Left renal cortex interstitium (tissue), 4 donors: ENCODE measurements around the gene ANO7. TPM values are rescaled to one million over a fixed set of nuclear protein-coding genes. Genes with fewer than 3 reads are reported as not detected.

Experiments
- DNase-seq, 4 donors: peaks; one replicate each; pipeline ENCODE4 v3.0.0-alpha.2; 2013; ENCODE audit warnings: low read depth in 4 of 4, low spot score in 2 of 4, missing footprints in 1 of 4
- polyA plus RNA-seq, 4 donors: library from polyadenylated mRNA; unstranded; fragments of 120-200 nt; gene quantifications; one replicate each; pipeline ENCODE4 v1.2.1, GENCODE V29; 2013; ENCODE audit not compliant: insufficient read length in 4 of 4

Gene ANO7
- polyA plus RNA-seq, 4 donors = 1.3 to 3.4 (median 1.9) TPM

DNA sequence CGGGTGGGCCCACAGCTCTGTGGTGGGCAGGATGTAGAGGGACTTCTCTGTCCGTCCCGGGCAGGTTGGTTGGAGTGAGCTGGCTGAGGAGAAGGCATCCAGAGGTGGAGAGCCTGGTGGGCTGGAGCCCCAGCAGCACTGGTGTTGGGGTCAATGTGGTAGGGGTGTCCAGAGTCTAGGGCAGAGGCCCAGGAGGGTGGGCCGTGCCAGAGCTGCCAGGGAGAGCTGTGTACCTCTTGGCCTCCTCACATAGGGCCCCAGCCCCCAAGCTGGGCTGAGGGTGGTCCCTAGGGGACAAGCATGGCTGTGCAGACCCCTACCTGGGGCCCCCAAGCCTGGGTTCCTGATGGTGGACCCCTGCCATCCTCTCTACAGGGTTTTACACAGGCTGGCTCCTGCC is 16.0 kb downstream of the ANO7 start:
- no peak for DNase-seq

GRCh38 chr2:241205086-241205485 is 16.6 kb downstream of the ANO7 start:
- no peak for DNase-seq

DNA sequence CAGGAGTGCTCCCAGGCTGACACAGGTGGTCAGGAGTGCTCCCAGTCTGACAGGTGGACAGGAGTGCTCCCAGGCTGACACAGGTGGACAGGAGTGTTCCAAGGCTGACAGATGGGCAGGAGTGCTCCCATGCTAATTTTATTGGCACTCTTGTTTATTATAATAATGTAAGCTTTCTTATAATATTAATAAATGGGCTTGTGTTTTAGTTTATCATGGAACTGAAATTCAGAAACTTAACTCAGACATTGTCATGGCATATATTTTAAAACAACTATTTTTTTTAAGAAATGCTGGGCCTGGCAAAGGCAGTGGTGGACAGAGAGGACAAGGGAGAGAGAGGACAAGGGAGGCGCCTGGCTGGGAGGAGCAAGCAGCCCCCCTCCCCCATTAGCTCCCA is 18.7 kb downstream of the ANO7 start:
- DNase-seq = no peak

DNA sequence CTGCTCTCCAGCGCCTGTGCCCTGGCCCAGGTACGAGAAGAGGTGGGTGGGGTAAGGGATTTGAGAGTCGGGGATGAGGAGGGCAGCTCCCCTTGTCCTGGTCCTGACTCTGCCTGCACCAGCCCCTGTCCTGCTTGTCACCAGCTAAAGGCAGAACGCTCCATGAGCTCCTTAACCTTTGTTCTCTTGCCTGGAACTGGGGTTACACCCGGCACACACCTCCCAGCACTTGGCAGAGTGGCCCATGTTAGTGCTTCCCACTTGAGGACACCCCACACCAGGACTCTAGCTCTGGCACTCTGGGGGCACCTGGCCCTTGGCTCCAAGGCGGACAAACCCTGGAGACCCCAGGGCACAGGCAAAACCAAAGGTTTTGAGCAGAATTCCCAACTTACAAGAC is 19.2 kb downstream of the ANO7 start:
- no peak for DNase-seq

DNA sequence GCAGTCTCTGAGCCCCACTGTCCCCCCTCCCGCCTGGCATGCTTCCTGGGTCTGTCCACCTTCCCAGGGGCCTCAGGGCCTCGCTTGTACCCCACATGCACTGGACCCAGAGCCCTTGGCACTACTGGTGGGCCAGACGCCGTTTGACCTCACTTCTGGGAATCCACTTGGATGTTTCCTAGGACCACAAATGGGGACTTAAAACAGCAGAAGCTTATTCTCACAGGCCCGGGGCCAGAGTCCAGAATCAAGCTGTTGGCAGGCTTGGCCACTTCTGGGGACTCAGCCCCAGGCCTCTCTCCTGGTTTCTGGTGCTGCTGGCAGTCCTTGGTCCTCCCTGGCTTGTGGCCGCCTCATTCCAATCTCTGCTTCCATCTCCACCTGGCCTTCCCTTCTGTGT is 19.6 kb downstream of the ANO7 start:
- no peak for DNase-seq

DNA sequence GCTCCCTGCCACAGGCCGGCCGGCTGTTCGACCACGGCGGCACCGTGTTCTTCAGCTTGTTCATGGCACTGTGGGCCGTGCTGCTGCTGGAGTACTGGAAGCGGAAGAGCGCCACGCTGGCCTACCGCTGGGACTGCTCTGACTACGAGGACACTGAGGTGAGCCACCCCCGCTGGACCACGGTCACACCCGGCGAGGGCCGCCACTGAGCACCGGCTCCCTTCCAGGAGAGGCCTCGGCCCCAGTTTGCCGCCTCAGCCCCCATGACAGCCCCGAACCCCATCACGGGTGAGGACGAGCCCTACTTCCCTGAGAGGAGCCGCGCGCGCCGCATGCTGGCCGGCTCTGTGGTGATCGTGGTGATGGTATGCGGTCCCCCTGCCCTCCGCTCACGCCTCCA is 20.8 kb downstream of the ANO7 start:
- DNase-seq = no peak

- no peak for DNase-seq
These were observed 22.8 kb downstream of the ANO7 start for GRCh38 chr2:241211276-241211675.

DNA sequence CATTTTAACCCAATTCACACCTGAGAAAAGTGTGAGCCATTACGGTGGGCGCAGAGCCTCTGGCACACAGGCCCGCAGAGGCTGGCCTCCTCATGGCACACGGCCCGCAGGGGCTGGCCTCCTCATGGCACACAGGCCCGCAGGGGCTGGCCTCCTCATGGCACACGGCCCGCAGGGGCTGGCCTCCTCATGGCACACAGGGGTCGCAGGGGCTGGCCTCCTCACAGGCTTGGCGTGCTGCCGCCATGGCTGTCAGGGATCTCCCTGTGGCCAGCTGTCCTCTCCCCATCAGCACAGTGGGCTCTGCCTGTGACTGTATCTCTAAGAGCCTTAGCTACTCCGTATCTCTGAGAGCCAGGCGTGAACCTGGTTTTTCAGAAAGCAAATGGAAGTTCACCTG is 24.6 kb downstream of the ANO7 start:
- DNase-seq = no peak

DNA sequence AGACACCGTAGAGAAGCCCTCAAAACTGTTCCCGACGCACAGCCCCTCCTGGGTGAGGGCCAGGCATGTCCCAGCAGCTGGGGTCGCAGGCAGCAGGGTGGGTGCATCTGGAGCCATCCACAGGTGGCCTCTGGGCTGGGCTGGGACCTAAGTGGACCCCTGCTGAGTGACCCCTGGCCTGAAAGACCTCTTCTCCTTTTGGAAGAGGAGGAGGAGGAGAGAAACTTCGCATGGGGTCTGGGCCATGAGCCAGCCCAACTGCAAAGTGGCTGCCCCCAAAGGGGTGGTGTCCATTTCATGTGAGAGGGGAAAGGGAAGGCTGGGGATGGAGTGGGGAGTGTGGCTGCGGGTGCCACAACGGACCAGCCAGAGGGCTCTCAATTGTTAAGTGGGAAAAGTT is 25.1 kb downstream of the ANO7 start:
- no peak for DNase-seq

GRCh38 chr2:241214209-241214608 is 25.7 kb downstream of the ANO7 start:
- DNase-seq = no peak

- no peak for DNase-seq
These were observed 26.3 kb downstream of the ANO7 start for GRCh38 chr2:241214766-241215165.

DNA sequence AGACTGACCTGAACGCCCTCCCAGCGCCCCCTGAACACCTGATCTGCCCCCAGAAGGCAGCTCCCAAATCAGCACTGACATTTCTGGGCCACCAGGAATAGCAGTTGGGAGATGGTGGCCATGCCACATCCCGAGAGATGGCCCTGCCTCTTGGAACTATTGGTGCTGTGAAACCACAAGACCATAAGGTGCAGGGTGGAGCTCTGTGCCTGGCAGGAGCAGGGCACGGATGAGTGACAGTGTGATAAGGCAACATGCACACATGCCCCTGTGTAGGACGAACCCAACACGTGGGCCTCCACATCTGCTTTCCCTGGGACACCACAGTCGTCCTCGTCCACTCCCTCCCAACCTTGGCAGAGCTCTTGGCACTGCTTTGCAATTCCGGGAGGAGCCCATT is 26.9 kb downstream of the ANO7 start:
- no peak for DNase-seq

- DNase-seq = no peak
These were observed 27.8 kb downstream of the ANO7 start for GRCh38 chr2:241216211-241216761.

DNA sequence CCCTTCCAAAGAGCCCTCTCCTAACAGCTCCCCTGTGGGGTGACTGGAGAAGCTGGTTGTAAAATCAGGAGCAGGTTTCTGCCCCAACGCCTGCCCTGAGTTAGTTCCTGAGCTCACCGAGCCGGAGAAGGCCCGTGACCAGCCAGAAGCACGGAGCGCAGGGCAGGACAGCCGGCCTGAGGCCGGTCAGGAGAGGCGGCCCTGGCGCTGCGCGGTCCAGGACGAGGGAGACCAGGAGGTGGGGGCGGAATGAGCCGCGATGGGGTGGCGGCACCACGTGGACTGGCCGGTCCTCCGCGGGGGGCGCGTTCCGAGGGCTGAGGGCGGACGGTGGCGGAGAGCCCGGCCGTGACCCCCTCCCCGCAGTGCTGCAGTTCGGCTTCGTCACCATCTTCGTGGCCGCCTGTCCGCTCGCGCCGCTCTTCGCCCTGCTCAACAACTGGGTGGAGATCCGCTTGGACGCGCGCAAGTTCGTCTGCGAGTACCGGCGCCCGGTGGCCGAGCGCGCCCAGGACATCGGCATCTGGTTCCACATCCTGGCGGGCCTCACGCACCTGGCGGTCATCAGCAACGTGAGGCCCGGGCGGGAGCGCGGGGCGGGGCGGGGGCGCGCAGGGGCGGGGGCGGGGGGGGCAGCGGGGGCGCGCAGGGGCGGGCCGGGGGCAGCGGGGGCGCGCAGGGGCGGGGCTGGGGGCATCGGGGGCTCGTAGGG is 29.0 kb downstream of the ANO7 start:
- peak in 3 of 4 donors; percentile 41 to 55 (median 53) for DNase-seq

DNA sequence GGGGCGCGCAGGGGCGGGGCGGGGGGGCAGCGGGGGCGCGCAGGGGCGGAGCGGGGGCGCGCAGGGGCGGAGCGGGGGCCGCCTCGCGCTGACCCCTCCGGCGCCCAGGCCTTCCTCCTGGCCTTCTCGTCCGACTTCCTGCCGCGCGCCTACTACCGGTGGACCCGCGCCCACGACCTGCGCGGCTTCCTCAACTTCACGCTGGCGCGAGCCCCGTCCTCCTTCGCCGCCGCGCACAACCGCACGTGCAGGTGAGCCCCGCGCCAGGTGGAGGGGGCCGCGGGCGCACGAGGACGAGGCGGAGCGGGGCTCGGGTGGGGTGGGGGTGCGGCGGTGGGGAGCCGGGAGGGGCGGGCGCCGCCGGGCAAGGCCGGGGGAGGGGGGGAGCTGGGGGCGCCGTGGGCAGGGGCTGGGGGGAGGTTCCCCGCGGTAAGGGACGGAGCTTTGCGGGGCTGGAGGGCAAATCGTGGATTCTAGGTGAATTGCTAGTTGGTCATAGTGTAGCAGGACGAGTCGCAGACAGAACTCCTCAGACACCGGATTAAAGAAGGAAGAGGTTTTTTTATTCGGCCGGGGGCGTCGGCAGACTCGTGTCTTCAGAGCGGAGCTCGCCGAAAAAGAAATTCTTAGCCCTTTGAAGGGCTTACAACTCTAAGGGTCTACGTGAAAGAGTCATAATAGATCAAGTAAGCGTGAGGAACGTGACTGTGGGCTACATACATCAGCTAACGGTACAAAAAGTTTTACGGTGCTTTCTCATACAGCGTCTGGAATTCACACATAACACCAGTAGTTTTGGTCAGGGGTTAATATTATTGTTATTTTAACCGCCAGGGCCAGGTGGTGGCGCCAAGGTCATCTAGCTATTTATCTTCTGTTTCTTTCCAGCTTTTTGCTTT is 29.9 kb downstream of the ANO7 start:
- peak in 1 of 4 donors; percentile 7 for DNase-seq

GRCh38 chr2:241219030-241219382 is 30.5 kb downstream of the ANO7 start:
- no peak for DNase-seq

DNA sequence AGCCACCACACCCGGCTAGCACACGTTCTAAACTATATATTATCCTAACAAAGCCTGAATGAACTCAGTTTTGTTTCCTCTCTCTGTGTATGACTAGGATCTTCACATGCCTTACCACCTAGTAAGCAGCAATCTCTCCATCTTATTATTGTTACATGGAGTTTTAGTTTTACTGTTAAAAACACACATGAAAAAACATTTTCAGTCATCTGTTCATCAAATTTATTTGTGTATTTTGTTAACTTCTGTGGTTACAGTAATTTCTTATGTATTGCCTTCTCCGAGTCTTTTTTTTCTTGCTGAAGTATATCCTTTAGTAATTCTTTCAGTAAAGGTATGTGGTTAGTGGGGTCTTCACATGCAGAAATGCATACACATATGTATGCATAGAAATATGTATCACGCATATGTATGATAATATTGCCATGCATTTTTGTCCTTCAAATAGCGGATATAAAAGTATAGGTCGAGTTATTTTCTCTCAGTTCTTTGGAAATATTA is 31.4 kb downstream of the ANO7 start:
- DNase-seq = no peak

- no peak for DNase-seq
These were observed 34.9 kb downstream of the ANO7 start for GRCh38 chr2:241223211-241224017.

DNA sequence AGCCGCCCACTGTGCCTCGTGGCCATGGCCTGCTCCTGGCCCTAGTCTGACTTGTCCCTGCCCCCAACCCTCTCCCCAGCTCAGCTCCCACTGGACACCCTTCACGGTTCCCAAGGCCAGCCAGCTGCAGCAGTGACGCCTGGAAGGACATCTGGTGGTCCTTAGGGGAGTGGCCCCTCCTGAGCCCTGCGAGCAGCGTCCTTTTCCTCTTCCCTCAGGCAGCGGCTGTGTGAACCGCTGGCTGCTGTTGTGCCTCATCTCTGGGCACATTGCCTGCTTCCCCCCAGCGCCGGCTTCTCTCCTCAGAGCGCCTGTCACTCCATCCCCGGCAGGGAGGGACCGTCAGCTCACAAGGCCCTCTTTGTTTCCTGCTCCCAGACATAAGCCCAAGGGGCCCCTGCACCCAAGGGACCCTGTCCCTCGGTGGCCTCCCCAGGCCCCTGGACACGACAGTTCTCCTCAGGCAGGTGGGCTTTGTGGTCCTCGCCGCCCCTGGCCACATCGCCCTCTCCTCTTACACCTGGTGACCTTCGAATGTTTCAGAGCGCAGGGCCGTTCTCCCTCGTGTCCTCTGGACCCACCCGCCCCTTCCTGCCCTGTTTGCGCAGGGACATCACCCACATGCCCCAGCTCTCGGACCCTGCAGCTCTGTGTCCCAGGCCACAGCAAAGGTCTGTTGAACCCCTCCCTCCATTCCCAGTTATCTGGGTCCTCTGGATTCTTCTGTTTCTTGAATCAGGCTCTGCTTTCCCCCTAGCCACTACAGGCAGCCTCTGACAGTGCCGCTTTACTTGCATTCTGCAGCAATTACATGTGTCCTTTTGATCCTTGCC is 35.8 kb downstream of the ANO7 start:
- no peak for DNase-seq
